AG04450 (cell line): ENCODE data around the gene GAS7. TPM values are rescaled to one million over a fixed set of nuclear protein-coding genes. Genes with fewer than 3 reads are reported as not detected.

Experiments used
- CTCF ChIA-PET: fragments of 300-600, 350-600 bp; formaldehyde crosslinking; extraction: SDS; loops from one replicate; lab custom pipeline; 2022; ENCODE audit warnings: antibody characterized with exemption, inconsistent platforms; lab: Charles Lee
- POLR2A ChIA-PET: fragments of 350-600 bp; formaldehyde crosslinking; extraction: SDS; loops from one replicate; lab custom pipeline; 2021; ENCODE audit warnings: antibody characterized with exemption, inconsistent platforms; lab: Yijun Ruan, JAX
- DNase-seq: peaks from one replicate; pipeline ENCODE4 v3.0.0-alpha.2; 2011; ENCODE audit warnings: low read depth, low spot score
- H3K27ac ChIP-seq: one replicate; pipeline ENCODE4 v1.5.1; 2012; ENCODE audit warnings: low read depth, low read length, control low read depth
- H3K27me3 ChIP-seq: one replicate; pipeline ENCODE4 v1.6.0; 2012; ENCODE audit warnings: low read length; ENCODE audit not compliant: control insufficient read depth, insufficient read depth
- H3K4me3 ChIP-seq: 2 replicates; pipeline ENCODE4 v1.5.1; 2011; ENCODE audit warnings: mild to moderate bottlenecking, low read depth, low read length, control low read depth
- H3K9me3 ChIP-seq: 2 replicates; pipeline ENCODE4 v1.5.1; 2012; ENCODE audit warnings: low read length; ENCODE audit not compliant: control insufficient read depth, insufficient read depth
- polyA plus RNA-seq: library from polyadenylated mRNA; depleted of rRNA; stranded (reverse); fragments of >200 nt; gene quantifications from 2 replicates; pipeline ENCODE4 v1.2.3, GENCODE V29; 2011; rRNA removed
- TF ChIP-seq, protein P1 (sequence below): IDR thresholded peaks from 2 replicates; pipeline ENCODE4 v1.5.1; 2011; ENCODE audit warnings: low read depth, low read length, control low read depth, inconsistent platforms

GAS7 gene
- polyA plus RNA-seq, 1 experiment, result 5.6 TPM

DNA sequence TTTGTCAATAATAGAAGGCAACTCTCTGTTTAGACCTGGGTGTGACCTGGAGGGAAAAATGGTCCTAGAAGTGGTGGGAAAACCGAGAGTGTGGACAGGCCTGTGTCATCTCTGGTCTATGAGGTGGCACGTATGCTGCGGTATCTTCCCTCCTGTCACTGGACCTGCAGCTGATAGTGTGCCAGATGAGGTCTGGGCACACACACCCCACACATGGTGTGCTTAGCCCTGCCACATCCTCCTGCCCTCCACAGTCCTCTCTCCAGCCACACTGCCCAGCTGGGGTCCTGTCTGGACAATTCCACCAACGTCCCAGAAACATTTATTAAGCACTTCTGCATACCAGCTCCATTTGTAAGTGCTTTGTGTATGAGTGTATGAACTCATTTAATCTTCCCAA is 335.5 kb downstream of the GAS7 start:
- Histone ChIP-seq H3K27ac (no peak overlapping the region), H3K27me3 (no peaks in the 10 kb centered on the region), H3K9me3 (peaks cover 31% of the 10 kb centered on the region; the same call in 1 of the 2 replicates), H3K4me3 (no peak overlapping the region)
- DNase-seq, result no peak
- CTCF ChIA-PET, result no interaction called here
- POLR2A ChIA-PET, result no interaction called here
- TF ChIP-seq, protein P1, sequence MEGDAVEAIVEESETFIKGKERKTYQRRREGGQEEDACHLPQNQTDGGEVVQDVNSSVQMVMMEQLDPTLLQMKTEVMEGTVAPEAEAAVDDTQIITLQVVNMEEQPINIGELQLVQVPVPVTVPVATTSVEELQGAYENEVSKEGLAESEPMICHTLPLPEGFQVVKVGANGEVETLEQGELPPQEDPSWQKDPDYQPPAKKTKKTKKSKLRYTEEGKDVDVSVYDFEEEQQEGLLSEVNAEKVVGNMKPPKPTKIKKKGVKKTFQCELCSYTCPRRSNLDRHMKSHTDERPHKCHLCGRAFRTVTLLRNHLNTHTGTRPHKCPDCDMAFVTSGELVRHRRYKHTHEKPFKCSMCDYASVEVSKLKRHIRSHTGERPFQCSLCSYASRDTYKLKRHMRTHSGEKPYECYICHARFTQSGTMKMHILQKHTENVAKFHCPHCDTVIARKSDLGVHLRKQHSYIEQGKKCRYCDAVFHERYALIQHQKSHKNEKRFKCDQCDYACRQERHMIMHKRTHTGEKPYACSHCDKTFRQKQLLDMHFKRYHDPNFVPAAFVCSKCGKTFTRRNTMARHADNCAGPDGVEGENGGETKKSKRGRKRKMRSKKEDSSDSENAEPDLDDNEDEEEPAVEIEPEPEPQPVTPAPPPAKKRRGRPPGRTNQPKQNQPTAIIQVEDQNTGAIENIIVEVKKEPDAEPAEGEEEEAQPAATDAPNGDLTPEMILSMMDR, result no peak

DNA sequence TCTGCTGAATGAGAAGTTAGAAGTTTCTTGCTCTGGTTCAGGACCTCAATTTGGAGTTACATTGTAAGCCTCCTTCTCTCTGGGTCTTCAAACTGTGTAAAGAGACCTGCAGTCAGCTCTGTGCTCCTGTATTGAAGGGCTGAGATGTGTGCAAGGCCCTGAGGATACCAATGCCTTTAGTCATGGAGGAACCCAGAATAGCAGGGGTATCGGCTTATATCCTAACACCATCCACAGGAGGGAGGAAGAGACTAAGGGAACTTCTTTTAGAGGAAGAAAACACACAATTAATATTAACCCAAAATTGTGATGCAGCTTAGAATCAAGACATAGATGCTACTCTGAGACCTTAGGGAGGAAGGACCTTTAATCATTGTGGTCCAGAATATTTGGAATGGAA is 336.2 kb downstream of the GAS7 start:
- no peaks in the 10 kb centered on the region for H3K27me3 ChIP-seq
- peaks cover 31% of the 10 kb centered on the region; the same call in 1 of the 2 replicates for H3K9me3 ChIP-seq
- no peak for DNase-seq
- CTCF ChIA-PET, result no interaction called here
- no peak overlapping the region for H3K4me3 ChIP-seq
- POLR2A ChIA-PET, result no interaction called here
- H3K27ac ChIP-seq, result no peak overlapping the region
- TF ChIP-seq, protein P1, result no peak

DNA sequence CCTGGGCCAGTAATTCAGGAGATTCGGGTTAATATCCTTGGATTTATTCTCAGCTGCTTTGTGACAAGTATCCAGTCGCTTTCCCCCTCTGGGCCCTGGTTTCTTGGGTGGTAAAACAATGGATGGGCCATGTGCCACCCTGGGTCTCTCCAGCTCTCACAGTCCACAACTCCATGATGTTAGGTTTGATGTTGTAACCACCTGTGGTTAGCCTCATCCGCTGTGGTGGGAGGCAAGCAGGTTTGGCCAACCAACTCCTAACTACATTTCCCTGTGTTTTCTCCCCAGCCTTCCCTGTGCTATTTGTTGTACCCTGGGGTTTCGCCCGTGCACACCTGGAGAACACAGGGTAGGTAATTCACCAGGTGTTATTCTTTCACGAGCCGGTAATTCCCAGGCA is 337.6 kb downstream of the GAS7 start:
- Histone ChIP-seq H3K27ac (no peak overlapping the region), H3K9me3 (peaks cover 36% of the 10 kb centered on the region), H3K4me3 (no peak overlapping the region), H3K27me3 (no peaks in the 10 kb centered on the region)
- TF ChIP-seq, protein P1, result no peak
- CTCF ChIA-PET, result no interaction called here
- POLR2A ChIA-PET, result no interaction called here
- DNase-seq, result no peak

Other genes starting within 250 kb of the GAS7 start
- not detected in 2 replicates for gene MYH13, start 174.4 kb upstream of the GAS7 start, polyA plus RNA-seq
- gene MYH8, start 223.3 kb upstream of the GAS7 start, polyA plus RNA-seq, result not detected in 2 replicates